ENCODE measurements around the gene TFR2.
"Not testable (repeated sequence)": the region's sequence is repeated elsewhere in the genome, so short reads cannot be mapped to it uniquely, and the experiment has no call there.

TFR2 gene

DNA sequence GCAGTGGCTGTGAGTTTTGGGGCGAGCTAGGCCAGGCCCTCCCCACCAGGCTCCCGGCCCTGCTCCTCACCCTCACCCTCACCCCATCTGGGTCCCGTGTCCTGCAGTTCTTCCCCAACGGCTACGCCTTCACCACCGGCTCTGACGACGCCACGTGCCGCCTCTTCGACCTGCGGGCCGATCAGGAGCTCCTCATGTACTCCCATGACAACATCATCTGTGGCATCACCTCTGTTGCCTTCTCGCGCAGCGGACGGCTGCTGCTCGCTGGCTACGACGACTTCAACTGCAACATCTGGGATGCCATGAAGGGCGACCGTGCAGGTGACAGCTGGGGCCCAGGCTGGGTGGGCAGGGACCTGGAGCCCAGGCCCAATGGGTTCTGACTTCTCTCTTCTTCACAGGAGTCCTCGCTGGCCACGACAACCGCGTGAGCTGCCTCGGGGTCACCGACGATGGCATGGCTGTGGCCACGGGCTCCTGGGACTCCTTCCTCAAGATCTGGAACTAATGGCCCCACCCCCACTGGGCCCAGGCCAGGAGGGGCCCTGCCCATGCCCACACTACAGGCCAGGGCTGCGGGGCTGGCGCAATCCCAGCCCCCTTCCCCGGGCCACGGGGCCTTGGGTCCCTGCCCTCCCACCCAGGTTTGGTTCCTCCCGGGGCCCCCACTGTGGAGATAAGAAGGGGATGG, 37.1 kb upstream of the TFR2 start:
- no peak for DNase-seq (ENCODE audit: low read depth in 2 of 2)

DNA sequence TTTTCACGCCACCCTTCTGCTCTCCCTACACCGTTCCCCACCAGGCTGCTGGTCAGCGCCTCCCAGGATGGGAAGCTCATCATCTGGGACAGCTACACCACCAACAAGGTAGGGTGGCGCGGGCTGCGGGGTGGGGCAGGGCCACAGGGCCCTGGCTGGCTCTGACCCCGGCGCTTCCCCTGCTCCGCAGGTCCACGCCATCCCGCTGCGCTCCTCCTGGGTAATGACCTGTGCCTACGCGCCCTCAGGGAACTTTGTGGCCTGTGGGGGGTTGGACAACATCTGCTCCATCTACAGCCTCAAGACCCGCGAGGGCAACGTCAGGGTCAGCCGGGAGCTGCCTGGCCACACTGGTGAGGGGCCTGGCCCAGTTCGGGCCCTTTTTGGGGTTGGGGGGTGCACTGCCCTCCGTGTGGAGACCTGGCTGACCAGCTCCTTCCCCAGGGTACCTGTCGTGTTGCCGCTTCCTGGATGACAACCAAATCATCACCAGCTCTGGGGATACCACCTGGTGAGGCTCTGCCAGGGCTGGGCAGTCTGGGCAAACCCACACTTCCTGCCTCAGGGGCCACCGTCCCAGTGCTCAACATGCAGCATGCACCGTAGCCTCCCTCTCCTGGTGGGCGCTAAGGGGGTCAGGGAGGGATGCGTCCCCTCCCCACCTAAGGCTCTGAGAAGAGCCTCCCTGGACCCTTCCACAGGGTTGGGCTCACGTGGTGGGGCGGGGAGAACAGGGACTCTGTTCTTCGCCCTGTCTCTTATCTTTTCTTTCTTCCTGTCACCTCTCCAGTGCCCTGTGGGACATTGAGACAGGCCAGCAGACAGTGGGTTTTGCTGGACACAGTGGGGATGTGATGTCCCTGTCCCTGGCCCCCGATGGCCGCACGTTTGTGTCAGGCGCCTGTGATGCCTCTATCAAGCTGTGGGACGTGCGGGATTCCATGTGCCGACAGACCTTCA, 36.2 kb upstream of the TFR2 start:
- no peak for DNase-seq (ENCODE audit: low read depth in 2 of 2)

DNA sequence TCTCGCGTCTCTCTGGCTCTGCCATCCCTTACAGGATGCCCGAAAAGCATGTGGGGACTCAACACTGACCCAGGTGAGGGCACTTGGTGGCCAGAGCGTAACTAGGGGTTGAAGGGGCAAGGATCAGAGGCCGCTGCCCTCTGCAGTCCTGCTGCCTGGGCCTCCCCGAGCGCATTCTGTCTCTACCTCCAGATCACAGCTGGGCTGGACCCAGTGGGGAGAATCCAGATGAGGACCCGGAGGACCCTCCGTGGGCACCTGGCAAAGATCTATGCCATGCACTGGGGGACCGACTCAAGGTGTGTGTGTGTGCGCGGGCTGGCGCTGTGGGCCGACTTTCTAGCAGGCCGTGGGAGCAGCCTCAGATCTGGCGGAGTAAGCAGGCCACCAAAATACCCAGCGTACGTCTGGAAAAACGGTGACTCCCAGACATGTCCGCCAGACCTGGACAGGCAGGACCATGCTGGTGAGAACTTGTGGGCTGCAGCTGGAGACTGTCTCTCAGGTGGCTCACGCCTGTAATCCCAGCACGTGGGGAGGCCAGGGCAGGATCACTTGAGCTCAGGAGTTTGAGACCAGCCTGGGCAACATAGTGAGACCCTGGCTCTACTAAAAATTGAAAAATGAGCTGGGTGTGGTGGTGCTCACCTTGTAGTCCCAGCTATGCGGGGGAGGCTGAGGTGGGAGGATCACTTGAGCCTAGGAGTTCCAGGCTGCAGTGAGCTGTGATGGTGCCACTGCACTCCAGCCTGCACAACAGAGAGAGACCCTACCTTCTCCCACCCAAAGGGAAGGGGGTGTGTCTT, 35.4 kb upstream of the TFR2 start:
- DNase-seq (ENCODE audit: low read depth in 2 of 2), result no peak

DNA sequence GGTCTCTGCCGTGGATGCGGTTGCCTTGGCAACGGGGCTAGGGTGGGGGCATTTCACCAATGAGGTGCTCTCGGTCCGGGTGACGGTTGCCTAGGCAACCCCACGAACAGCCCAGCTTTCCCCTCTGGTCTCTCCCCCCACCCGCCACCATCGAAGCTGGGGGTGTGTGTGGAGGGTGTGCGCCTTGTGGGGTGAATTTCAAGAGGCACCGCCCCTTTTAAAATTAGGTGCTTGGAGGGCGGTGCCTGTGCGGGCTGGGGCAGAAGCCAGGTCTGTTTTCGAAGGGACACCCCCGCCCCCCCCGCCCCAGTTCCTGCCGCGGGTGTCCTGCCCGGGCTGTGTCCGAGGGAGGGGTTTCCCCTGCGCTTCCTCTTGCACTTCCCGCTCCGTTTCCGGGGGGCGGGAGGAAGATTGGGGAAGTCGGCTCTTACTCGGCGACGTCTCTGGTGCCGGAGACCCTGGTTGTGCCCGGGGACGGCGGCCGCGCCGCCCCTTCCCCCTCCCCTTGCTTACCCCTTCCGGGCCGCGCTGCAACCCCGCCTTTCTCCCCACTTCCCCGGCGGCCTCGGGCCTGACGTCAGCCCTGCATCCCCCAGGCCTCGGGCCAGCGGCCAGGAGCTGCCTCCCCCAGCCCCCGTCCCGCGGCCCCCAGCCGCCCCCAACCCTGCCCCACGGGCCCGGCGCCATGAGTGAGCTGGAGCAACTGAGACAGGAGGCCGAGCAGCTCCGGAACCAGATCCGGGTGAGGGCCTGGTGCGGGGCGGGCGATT, 34.4 kb upstream of the TFR2 start:
- DNase-seq (ENCODE audit: low read depth in 2 of 2), result peak in 1 of 2 experiments; percentile 20

DNA sequence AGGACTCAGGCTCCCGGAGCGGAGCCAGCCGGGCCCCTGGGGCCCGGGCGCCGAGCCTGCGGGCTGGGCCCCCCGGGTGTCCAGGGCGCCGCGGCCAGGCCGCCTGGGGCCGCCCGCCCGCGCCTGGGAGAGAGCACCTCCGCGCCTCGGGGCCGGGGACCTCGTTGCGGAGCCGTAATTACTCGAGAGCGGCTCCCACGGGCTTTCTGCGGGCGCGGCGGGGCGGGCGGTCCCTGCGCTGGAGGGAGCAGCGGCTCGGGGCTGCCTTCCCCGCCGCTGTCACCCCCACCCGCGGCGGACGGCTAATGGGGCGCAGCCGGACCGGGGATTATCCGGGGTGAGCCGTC, 33.7 kb upstream of the TFR2 start:
- DNase-seq (ENCODE audit: low read depth in 2 of 2), result no peak

DNA sequence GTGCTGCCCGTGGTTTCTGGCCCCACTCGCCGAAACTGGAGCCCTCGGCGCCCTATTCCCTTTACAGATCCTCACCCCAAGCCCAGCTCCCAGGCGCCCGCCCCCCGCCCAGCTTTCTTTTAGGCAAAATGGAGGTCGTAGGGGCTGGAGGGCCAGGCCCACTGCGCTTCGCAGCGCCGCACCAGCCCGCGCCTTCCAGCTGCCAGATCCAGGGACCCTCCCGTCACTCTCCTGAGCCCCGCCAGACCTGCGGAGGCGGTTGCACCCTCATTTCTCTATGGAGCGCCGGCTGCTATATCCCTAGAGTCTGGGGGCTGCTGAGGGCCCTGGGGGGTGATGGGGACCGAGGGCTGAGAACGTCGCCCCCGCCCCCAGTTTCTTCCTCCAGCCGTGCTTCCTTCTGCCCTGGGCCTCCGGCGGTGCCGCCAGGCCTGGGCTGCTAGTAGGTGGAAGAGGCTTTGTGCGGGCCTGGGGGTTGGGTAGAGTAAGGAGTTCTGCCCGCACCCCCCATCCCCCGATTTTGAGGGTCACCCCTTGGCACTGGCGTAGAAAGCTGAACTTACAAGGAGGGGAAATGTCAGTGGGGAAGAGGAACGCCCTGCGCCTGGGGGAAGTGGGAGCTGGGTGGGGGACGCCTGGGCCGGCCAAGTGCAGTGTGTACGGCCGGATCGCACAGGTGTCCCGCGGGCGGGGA, 33.2 kb upstream of the TFR2 start:
- no peak for DNase-seq (ENCODE audit: low read depth in 2 of 2)

DNA sequence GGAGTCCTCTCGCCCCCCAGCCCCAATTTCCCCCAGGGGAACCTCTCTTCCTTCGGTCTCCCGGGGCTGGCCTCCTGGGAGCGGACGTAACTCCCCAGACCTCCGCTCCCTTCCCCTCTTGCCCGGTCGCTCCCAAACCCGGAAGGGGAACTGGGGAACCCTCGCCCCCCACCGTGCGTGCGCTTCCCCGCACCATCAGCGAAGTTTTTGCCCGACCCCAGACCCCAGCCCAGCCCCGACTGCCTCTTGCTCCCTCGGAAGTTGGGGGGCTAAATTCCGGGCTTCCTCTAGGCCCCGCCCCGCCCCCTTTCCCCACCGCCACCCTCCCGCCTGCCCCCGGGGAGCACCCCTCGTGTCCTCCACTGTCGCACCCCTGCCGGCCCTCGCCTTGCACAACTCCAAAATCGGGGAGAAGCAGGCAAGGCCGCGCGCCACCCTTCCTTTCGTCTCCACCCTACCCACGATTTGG, 32.6 kb upstream of the TFR2 start:
- no peak for DNase-seq (ENCODE audit: low read depth in 2 of 2)

DNA sequence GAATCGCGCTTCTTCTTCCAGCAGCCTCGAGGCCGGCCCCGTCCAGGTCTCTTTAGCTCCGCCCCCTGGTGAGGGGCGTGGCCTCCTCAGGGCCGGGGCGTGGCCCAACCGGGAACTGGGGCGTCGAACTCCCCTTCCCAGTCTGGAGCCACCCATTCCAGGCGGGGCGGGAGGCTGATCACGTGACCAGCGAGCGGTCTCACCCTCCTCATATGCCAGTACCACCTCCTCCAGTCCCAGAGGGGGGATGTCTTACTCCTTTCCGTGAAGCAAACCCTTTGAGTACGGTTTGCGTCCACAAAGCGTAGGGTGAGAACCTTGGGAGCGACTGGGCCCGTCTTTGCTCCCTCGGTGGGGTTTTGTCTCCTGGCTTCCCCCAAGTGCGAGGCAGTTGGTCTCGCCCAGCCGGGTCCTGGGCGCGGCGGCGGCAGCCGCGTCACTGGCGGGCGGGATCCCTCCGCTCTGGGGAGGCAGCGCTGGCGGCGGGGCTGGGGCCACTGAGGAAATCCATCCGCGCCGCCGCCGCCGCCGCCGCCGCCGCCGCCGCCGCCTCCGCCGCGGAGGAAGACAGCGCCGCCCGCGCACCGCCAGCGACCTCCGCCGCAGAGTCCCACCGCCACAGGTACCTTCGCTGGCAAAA, 32.1 kb upstream of the TFR2 start, which contains the start of gene GNB2:
Gene GNB2, plus strand, starts transcription at position 439 of the 640 bp plus-strand sequence. CDS start 2,526 bp downstream, outside the sequence.
- DNase-seq (ENCODE audit: low read depth in 2 of 2), result peak; percentile 99

DNA sequence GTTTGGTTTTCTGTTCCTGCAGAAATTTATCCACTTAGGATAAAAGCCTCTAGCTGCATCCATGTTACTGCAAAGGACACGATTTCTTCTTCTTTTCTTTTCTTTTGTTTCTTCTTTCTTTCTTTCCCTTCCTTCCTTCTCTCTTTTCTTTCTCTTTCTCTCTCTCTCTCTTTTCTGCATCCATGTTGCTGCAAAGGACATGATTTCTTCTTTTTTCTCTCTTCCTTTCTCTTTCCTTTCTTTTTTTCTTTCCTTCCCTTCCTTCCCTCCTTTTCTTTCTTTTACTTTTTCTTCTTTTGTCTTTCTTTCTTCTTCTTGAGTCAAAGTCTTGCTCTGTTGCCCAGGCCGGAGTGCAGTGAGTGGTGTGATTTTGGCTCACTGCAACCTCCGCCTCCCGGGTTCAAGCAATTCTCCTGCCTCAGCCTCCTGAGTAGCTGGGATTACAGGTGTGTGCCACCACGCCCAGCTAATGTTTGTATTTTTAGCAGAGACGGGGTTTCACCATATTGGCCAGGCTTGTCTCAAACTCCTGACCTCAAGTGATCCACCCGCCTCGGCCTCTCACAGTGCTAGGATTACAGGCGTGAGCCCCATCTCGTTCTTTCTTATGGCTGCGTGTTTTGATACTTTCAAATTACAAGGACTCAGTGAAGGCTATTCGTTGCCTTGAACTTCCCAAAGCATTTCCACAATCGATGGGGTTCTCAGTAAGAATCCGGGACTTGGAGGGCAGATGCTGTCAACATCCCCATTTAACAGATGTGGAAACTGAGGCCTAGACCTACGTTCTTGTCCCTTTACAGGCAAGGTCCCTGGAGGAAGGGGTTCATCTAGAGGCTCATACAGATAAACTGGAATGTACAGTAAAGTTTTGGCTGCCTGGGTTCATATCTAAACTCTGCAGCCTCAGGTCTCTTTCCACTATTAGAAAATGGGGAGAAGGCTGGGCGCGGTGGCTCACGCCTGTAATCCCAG, 30.3 kb upstream of the TFR2 start:
- DNase-seq (ENCODE audit: low read depth in 2 of 2), result no peak

DNA sequence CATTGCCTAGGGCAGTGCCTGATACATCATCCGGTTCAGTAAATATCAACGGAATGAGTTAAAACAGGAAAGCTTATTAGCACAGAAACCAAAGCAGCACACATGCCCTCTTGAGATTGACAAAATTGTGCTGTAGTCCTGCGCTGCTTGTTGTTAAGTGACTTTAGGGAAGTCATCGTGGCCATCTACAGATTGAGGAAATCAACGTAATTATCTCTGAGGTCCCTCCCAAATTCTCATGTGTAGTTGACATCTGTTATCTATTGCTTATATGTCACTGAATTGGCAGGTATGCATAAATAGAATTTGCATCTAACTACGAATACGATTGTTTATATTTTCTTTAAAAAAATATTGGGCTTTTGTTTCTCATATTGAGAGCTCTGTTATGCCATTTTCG, 28.7 kb upstream of the TFR2 start:
- DNase-seq (ENCODE audit: low read depth in 2 of 2), result no peak

DNA sequence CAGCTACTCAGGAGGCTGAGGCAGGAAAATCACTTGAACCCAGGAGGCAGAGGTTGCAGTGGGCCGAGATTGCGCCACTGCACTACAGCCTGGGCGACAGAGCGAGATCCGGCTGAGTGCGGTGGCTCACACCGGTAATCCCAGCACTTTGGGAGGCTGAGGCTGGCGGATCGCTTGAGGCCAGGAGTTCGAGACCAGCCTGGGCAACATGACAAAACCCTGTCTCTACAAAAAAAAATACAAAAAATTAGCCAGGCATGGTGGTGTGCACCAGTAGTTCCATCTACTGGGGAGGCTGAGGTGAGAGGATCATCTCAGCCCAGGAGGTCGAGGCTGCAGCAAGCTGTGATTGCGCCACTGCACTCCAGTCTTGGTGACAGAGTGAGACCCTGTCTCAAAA, 27.8 kb upstream of the TFR2 start:
- DNase-seq (ENCODE audit: low read depth in 2 of 2), result not testable (repeated sequence)

DNA sequence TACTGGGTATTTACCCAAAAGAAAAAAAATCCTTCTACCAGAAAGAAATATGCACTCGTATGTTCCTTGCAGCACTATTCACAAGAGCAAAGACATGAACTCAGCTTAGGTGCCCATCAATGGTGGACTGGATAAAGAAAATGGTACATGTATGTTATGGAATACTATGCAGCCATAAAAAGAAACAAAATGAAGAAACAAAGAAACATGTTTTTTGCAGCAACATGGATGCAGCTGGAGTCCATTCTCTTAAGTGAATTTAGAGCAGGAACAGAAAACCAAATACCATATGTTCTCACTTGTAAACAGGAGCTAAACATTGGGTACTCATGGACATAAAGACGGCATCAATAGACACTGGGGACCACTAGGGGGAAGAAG, 26.7 kb upstream of the TFR2 start:
- no peak for DNase-seq (ENCODE audit: low read depth in 2 of 2)

DNA sequence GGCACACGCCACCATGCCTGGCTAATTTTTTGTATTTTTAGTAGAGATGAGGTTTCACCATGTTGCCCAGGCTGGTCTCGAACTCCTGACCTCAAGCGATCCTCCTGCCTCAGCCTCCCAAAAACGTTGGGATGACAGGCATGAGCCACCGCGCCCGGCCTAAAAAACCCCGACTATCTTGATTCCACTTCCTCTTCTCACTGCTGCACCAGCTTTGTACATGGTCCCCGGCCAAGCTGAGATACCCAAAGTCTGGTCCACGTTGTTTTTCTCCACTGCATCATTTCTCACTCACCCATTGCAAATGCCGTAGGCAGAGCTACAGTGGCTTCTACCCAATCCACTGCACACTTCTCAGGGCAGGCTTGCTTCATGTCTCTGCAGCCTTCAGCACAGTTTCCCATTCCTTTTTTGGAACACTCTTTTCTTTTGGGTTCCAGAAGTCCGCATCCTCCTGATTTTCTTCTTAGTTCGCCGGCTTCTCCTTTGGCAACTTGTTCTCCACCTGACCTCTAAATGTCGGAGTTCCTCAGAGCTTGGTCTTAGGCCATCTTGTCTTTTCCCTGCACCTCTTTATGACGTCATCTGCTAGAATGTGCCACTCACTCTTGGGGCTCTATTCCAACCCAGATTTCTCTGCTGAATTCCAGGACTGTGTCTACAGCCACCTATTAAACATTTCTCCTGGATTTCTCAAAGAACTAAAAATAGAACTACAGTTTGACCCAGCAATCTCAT, 26.1 kb upstream of the TFR2 start:
- DNase-seq (ENCODE audit: low read depth in 2 of 2), result no peak

DNA sequence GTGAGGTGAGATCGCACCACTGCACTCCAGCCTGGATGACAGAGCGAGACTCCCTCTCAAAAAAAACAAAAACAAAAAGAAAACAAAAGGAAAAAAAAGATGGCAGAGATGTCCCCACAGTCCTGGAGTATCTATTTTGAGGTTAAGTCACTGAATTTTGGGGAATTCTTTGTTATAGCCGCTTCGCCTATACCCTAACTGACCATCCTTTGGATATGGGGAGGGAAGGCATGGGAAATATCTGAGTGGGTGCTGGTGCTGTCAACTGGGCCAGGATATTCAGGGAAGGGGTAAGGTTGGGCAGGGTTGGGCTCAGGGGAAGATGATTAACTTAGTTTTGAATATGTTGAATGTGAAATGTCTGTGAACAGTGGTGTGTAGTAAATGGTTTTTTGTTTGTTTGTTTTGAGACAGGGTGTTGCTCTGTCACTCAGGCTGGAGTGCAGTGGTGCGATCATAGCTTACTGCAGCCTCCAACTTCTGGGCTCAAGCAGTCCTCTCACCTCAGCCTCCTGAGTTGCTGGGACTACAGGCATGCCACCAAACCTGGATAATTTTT, 23.9 kb upstream of the TFR2 start:
- DNase-seq (ENCODE audit: low read depth in 2 of 2), result no peak

DNA sequence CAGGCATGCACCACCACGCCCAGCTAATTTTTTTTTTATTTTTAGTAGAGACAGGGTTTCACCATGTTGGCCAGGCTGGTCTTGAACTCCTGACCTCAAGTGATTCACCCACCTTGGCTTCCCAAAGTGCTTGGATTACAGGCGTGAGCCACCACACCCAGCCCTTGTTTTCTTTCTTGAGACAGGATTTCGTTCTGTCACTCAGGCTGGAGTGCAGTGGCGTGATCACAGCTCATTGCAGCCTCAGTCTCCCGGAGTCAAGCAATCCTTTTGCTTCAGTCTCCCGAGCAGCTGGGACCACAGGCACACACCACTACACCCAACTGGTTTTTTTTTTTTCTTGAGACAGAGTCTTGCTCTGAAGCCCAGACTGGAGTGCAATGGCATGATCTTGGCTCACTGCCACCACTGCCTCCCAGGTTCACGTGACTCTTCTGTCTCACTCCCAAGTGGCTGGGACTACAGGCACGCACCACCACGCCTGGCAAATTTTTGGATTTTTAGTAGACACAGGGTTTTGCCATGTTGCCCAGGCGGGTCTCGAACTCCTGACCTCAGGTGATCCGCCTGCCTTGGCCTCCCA, 20.9 kb upstream of the TFR2 start:
- not testable (repeated sequence) for DNase-seq (ENCODE audit: low read depth in 2 of 2)

DNA sequence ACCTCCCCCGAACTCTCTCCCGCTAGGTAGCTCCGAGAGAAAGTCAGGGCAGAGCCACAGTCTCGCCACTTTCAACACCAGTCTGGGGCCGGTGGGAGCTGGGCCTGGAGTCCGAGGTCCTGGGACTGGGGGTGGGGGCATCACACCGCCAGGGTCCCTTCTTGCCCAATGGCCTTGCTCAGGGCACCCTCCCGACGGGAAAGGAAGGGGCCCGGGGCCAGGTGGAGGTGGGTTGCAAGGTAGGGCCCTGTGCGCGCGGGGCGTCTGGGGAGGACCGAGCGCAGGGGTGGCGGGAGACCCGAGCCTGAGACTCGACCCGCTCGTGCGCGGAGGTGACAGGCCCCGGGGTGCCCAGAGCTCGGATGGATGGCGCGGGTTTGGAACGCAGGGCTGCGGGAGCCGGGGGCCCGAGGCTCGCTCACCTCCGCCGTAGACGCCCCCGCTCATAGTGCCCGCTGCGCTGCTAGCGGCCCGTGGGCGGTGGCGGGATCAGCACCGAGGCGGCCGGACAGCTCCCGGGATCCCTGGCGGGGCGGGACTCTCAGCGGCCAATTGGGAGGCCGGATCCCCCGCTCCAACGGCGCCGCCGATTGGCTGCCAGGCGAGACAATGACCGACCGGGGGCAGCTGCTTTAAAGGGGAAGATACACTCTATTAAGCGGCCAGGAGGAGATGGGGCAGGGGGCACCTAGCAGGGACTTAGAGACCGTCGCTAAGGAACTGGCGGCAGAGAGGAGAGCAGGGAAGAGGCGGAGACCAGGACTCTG, 14.7 kb upstream of the TFR2 start, which contains the start of gene ACTL6B:
Gene ACTL6B, minus strand, starts transcription at position 541 of the 767 bp plus-strand sequence. Its CDS starts 94 bp downstream, at position 447.
- no peak for DNase-seq (ENCODE audit: low read depth in 2 of 2)

Data from fibroblast of skin of left quadriceps (primary cell).